Pancreas (tissue), 10 donors: Measurements from ENCODE around the gene LIMK2. TPM values are rescaled to one million over a fixed set of nuclear protein-coding genes. Genes with fewer than 3 reads are reported as not detected.

Experiments used
- ATAC-seq, 4 donors: fragments of 200-7000 bp; cut with Tn5 transposase; one replicate each; pipeline versions ENCODE4 v1.8.0 to v1.9.1; 2020; ENCODE audit warnings: mild to moderate bottlenecking in 4 of 4, moderate library complexity in 4 of 4
- DNase-seq, 6 donors: peaks; one replicate each; pipeline ENCODE4 v3.0.0-alpha.2; 2020
- FAIRE-seq: peaks from 2 replicates; lab custom pipeline; 2012; peaks lifted over from hg19 to GRCh38; lab: Jason Lieb, UNC
- H3K27ac ChIP-seq, 4 donors: fragments of 200-600 bp; sonication (generic); 1 replicate in 3 of 4; 2 replicates in 1 of 4; pipeline versions ENCODE4 v1.5.0 to v1.8.0; 2020
- H3K27me3 ChIP-seq, 4 donors: fragments of 200-600 bp; one replicate each; pipeline ENCODE4 v1.8.0; 2021
- H3K36me3 ChIP-seq, 3 donors: fragments of 200-600 bp; sonication (generic) in 1 of 3; one replicate each; pipeline versions ENCODE4 v1.5.0 to v1.8.0; 2020 to 2021
- H3K4me1 ChIP-seq, 3 donors: fragments of 200-600 bp; one replicate each; pipeline ENCODE4 v1.8.0; 2021
- H3K4me3 ChIP-seq, 4 donors: fragments of 200-600 bp; sonication (generic) in 2 of 4; one replicate each; pipeline versions ENCODE4 v1.5.0 to v1.8.0; 2020 to 2021
- H3K9me3 ChIP-seq, 4 donors: fragments of 200-600 bp; one replicate each; pipeline ENCODE4 v1.8.0; 2021
- CTCF ChIP-seq, 4 donors: fragments of 200-600 bp; sonication (generic) in 3 of 4; IDR thresholded peaks; one replicate each; pipeline versions ENCODE4 v1.5.0 to v1.8.0; 2021; ENCODE audit warnings: antibody characterized with exemption in 4 of 4
- WGBS, 2 donors: extraction: QIAGEN DNeasy Blood & Tissue Kit; methylation state at CpG; one replicate each; pipeline ENCODE4 v1.1.7; 2013; 5-methylcytosine and 5-hydroxymethylcytosine counted together
- intact Hi-C, 3 donors: fragments of 100-400 bp; cut with DNase I; formaldehyde crosslinking; loops; one replicate each; pipeline versions ENCODE4 v1.11.1 to v1.14.2; 2022
- polyA plus RNA-seq, 2 donors: library from polyadenylated mRNA; stranded (reverse); fragments of 200-250 nt; gene quantifications; one replicate each; pipeline ENCODE4 v1.2.3, GENCODE V29; 2013
- total RNA-seq, 6 donors: library from RNA; stranded (reverse); fragmentation: NEBNext Ultra II Directional in 4 of 6; extraction: Animal tissue kit (Norgen Biotek cat#: 25700) in 4 of 6; gene quantifications; one replicate each; pipeline versions ENCODE4 v1.2.1 to v1.2.4, GENCODE V29; 2021 to 2023
- donor health status: healthy with polysubstance abuse.
- donor health status: DM: no; HTN: no; CAD: no; lungs with moderate emphysema.
- donor health status: DM: no; HTN: no; CAD: no.
- donor health status: control.
- donor health status: control.
- donor health status: Bipolar disorder and iron deficiency.
- donor health status: DM: yes; HTN: yes; CAD: no.
- donor health status: DM: no; HTN: no; CAD: no.
- donor health status: DM: no; HTN: no; CAD: no.
- donor health status: DM: yes; HTN: yes; CAD: no.

The LIMK2 gene
- total and polyA plus RNA-seq, 8 donors, result 20.5 to 34.9 (median 25.1) TPM

- peak; percentile 20 for FAIRE-seq
- peak; percentile 66 to 76 (median 76) for ATAC-seq
- no peaks in the 10 kb centered on the region for H3K27me3 ChIP-seq
- H3K9me3 ChIP-seq, result no peaks in the 10 kb centered on the region
- intact Hi-C loops, result no loop called here
- peaks cover 0 to 9% (median 0%) of the 10 kb centered on the region in 3 donors for H3K36me3 ChIP-seq
- peak within 1 kb of the TSS; percentile 59 to 95 (median 85) for H3K27ac ChIP-seq
- peak within 1 kb of the TSS; percentile 52 to 74 (median 62) for H3K4me3 ChIP-seq
- peak in 3 of 4 donors; percentile 12 to 26 (median 17) for TF ChIP-seq CTCF (IDR thresholded peaks at IDR 0.05)
- peaks cover 0 to 17% (median 14%) of the 10 kb centered on the region in 3 donors for H3K4me1 ChIP-seq
- peak; percentile 86 to 94 (median 88) for DNase-seq
- 13 to 22% methylated on average over 19 of the region's 19 CpGs for WGBS, 2 donors
These were observed 80.3 kb downstream of the LIMK2 start, which contains the start of gene PIK3IP1 for GRCh38 chr22:31292236-31292989. Gene PIK3IP1 (minus strand): TSS chr22:31292488. CDS start chr22:31292344, 144 bp downstream.

GRCh38 chr22:31295360-31295759 lies 83.3 kb downstream of the LIMK2 start:
- intact Hi-C loops, result no loop called here
- WGBS, 2 donors, result 90 to 96% methylated on average over 3 of the region's 3 CpGs
- no peaks in the 10 kb centered on the region for H3K27me3 ChIP-seq
- no peaks in the 10 kb centered on the region for H3K9me3 ChIP-seq
- H3K4me3 ChIP-seq, result no peak overlapping the region
- H3K27ac ChIP-seq, result peak overlapping the region in 2 of 4 donors; percentile 50 to 56
- ATAC-seq (no peak), DNase-seq (no peak), FAIRE-seq (no peak)
- TF ChIP-seq CTCF (IDR thresholded peaks at IDR 0.05), result no peak
- H3K4me1 ChIP-seq, result peaks cover 0 to 6% (median 6%) of the 10 kb centered on the region in 3 donors
- no peaks in the 10 kb centered on the region for H3K36me3 ChIP-seq

- DNase-seq (no peak), FAIRE-seq (no peak), ATAC-seq (no peak)
- no peak overlapping the region for H3K4me3 ChIP-seq
- peak overlapping the region in 2 of 4 donors; percentile 50 to 56 for H3K27ac ChIP-seq
- no peaks in the 10 kb centered on the region for H3K36me3 ChIP-seq
- WGBS, 2 donors, result 69 to 83% methylated on average over 5 of the region's 5 CpGs
- H3K4me1 ChIP-seq, result peaks cover 0 to 6% (median 5%) of the 10 kb centered on the region in 3 donors
- no peak for TF ChIP-seq CTCF (IDR thresholded peaks at IDR 0.05)
- intact Hi-C loops, result no loop called here
- H3K9me3 ChIP-seq, result no peaks in the 10 kb centered on the region
- no peaks in the 10 kb centered on the region for H3K27me3 ChIP-seq
These were observed 83.9 kb downstream of the LIMK2 start for GRCh38 chr22:31295831-31296657.

- FAIRE-seq, result no peak
- Histone ChIP-seq H3K9me3 (no peaks in the 10 kb centered on the region), H3K36me3 (no peaks in the 10 kb centered on the region), H3K27me3 (no peaks in the 10 kb centered on the region), H3K4me3 (no peak overlapping the region), H3K4me1 (no peaks in the 10 kb centered on the region), H3K27ac (no peak overlapping the region)
- TF ChIP-seq CTCF (IDR thresholded peaks at IDR 0.05), result no peak
- DNase-seq, result no peak
- intact Hi-C loops, result no loop called here
- WGBS, 2 donors, result 71 to 78% methylated on average over 3 of the region's 3 CpGs
- ATAC-seq, result no peak
These were observed 88.8 kb downstream of the LIMK2 start for GRCh38 chr22:31300896-31301295.
